ENCODE measurements around the gene ACVRL1. TPM values are rescaled to one million over a fixed set of nuclear protein-coding genes. Genes with fewer than 3 reads are reported as not detected.
A peak's percentile ranks its signal among the peaks of the same experiment; 100 is the strongest.

Gene ACVRL1
- total RNA-seq, 1 experiment from 2014 or later, result 2.6 TPM

- no peak for DNase-seq (ENCODE audit: low read depth)
Observed at GRCh38 chr12:51942056-51942455, 34.8 kb downstream of the ACVRL1 start.

- no peak for DNase-seq (ENCODE audit: low read depth)
Observed at GRCh38 chr12:51942501-51943000, 35.2 kb downstream of the ACVRL1 start.

GRCh38 chr12:51943346-51943745 lies 36.0 kb downstream of the ACVRL1 start:
- DNase-seq (ENCODE audit: low read depth), result no peak

GRCh38 chr12:51944608-51945233 lies 37.4 kb downstream of the ACVRL1 start:
- no peak for DNase-seq (ENCODE audit: low read depth)

GRCh38 chr12:51947246-51947996 lies 40.1 kb downstream of the ACVRL1 start:
- no peak for DNase-seq (ENCODE audit: low read depth)

GRCh38 chr12:51948066-51948465 lies 40.8 kb downstream of the ACVRL1 start:
- DNase-seq (ENCODE audit: low read depth), result no peak

- no peak for DNase-seq (ENCODE audit: low read depth)
Observed at GRCh38 chr12:51949342-51950030, 42.2 kb downstream of the ACVRL1 start.

- no peak for DNase-seq (ENCODE audit: low read depth)
Observed at GRCh38 chr12:51950682-51951198, 43.4 kb downstream of the ACVRL1 start.

- peak; percentile 89 for DNase-seq (ENCODE audit: low read depth)
Observed at GRCh38 chr12:51951199-51951842, 44.0 kb downstream of the ACVRL1 start, which contains the start of gene ACVR1B. Gene ACVR1B (plus strand): TSS chr12:51951699. CDS start chr12:51951744, 45 bp downstream.

GRCh38 chr12:51951843-51952722 lies 44.8 kb downstream of the ACVRL1 start:
- DNase-seq (ENCODE audit: low read depth), result peak; percentile 28

GRCh38 chr12:51953089-51953488 lies 45.8 kb downstream of the ACVRL1 start:
- DNase-seq (ENCODE audit: low read depth), result no peak

GRCh38 chr12:51953864-51954263 lies 46.6 kb downstream of the ACVRL1 start:
- DNase-seq (ENCODE audit: low read depth), result no peak

- no peak for DNase-seq (ENCODE audit: low read depth)
Observed at GRCh38 chr12:51954561-51955361, 47.5 kb downstream of the ACVRL1 start.

- DNase-seq (ENCODE audit: low read depth), result no peak
Observed at GRCh38 chr12:51955702-51956101, 48.4 kb downstream of the ACVRL1 start.

- DNase-seq (ENCODE audit: low read depth), result no peak
Observed at GRCh38 chr12:51958542-51958941, 51.2 kb downstream of the ACVRL1 start.

- no peak for DNase-seq (ENCODE audit: low read depth)
Observed at GRCh38 chr12:51959211-51959610, 51.9 kb downstream of the ACVRL1 start.

GRCh38 chr12:51959921-51960320 lies 52.6 kb downstream of the ACVRL1 start:
- no peak for DNase-seq (ENCODE audit: low read depth)

GRCh38 chr12:51960488-51960887 lies 53.2 kb downstream of the ACVRL1 start:
- DNase-seq (ENCODE audit: low read depth), result no peak

- no peak for DNase-seq (ENCODE audit: low read depth)
Observed at GRCh38 chr12:51960890-51961289, 53.6 kb downstream of the ACVRL1 start.

GRCh38 chr12:51961834-51962233 lies 54.5 kb downstream of the ACVRL1 start:
- DNase-seq (ENCODE audit: low read depth), result no peak

Data from LHCN-M2 (cell line).